IMR-90 (cell line): ENCODE measurements around the gene GPRC5B. TPM values are rescaled to one million over a fixed set of nuclear protein-coding genes. Genes with fewer than 3 reads are reported as not detected.

Experiments
- microRNA-seq, 2 experiments: library from miRNA; stranded (forward) in 1 of 2; unstranded in 1 of 2; fragments of 10-50 nt in 1 of 2; fragments of <30 nt in 1 of 2; gene quantifications in 1 of 2; microRNA quantifications in 1 of 2; one replicate each; pipeline versions ENCODE3 to v1.1.0; 2013 to 2020; ENCODE audit not compliant: insufficient read depth in 1 of 2, insufficient read length in 1 of 2, unreplicated experiment in 1 of 2
- polyA plus RNA-seq, 3 experiments: library from polyadenylated mRNA; depleted of rRNA; stranded (reverse); fragments of >200 nt; gene quantifications; 2 replicates each; pipeline ENCODE4 v1.2.3, GENCODE V29; 2012; ENCODE audit warnings: low replicate concordance in 1 of 3
- small RNA-seq, 5 experiments: library from RNA; depleted of rRNA; stranded (forward); fragments of <200 nt; gene quantifications; one replicate each; pipeline ENCODE3, GENCODE V24; 2012
- total RNA-seq: library from RNA; depleted of rRNA; stranded (reverse); fragments of >200 nt; gene quantifications from 2 replicates; pipeline ENCODE4 v1.2.3, GENCODE V29; 2012; rRNA removed

Gene GPRC5B
- total and polyA plus RNA-seq, 2 of the 4 experiments (the other 2 are of a cell fraction): 2.5 to 8.5 TPM

Small RNAs within 50 kb of the gene (microRNA-seq; reads per million reads assigned to microRNA genes)
- gene LARP7P2 (ENCODE audit: insufficient read depth, insufficient read length): not detected

Small RNAs within 50 kb of the gene (small RNA-seq; reads per million reads assigned to genes)
- gene LARP7P2: 0 reads per million in 5 experiments

Other genes with a start within 250 kb of the GPRC5B start
- 8.4 and 10.6 TPM in 2 replicates for gene KNOP1, start 166.6 kb downstream of the GPRC5B start, total RNA-seq
- 6.9 and 7.0 TPM in 2 replicates for gene KNOP1, start 166.6 kb downstream of the GPRC5B start, polyA plus RNA-seq (2012; rRNA removed)
- gene IQCK, start 166.6 kb downstream of the GPRC5B start, total RNA-seq: 4.2 and 5.4 TPM in 2 replicates
- gene IQCK, start 166.6 kb downstream of the GPRC5B start, polyA plus RNA-seq (2012; rRNA removed): 4.1 and 4.2 TPM in 2 replicates
- gene GPR139, start 189.0 kb upstream of the GPRC5B start, total RNA-seq: not detected in 2 replicates
- not detected in 2 replicates for gene GPR139, start 189.0 kb upstream of the GPRC5B start, polyA plus RNA-seq (2012; rRNA removed)